ENCODE results near the gene FADS2.

Gene FADS2

DNA sequence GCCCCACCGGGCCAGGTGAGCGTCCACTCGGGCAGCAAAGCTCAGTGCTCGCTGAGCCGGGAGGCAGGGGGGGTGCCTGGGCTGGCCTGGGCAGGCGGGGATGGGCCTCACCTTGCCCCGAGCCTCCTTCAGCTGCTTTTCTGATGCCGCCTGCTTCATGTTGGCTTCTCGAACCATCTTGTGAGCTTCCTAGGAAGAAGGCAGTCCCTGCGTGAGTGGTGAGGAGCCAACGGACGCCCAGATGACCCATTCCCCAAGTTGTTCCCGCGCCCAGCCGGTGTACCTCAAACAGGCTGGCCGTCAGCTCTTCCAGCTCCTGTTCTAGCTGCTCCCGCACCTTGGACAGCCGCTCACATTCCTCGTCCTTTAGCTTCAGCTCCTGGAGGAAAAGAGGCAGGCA is 79.2 kb downstream of the FADS2 start:
- no peak for DNase-seq (ENCODE audit: low spot score)

DNA sequence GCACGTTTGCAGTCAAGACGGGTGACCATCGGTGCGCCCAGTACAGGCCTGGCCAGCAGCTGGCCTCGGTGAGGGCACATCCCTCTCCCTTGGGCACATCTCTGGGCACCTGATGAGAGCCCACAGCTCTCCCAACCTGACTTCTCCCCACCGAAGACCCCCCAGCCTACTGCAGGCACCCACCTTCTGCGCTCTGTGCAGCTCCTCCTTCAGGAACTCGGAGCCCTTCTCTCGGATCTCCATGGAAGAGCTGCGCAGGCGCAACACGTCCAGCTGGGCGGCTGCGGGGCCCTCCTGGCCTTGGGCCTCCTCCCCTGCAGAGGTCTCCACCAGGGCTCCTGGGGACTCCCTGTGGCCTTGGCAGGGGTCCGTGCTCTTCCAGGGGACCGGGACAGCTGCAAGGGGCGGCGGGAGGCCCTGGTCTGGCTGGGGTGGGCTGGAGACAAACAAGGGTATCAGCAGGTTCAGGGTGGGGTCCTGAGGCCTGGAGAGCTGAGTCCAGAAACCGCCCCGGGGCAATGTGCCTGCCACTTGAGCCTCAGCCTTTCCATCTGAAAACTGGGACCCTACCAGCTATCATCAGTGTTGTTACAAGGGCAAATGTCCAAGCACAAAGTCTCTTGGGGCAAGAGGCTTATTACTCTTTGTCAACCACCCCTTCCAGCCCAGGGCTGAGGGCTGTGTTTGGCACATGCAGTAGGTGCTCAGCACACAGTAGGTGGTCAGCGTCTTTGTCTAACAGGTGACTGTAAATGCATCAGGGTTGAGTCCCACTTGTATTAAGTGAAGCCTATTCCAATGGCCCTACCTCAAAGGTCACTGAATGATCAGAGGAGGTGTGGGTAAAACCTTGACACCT is 80.0 kb downstream of the FADS2 start:
- no peak for DNase-seq (ENCODE audit: low spot score)

DNA sequence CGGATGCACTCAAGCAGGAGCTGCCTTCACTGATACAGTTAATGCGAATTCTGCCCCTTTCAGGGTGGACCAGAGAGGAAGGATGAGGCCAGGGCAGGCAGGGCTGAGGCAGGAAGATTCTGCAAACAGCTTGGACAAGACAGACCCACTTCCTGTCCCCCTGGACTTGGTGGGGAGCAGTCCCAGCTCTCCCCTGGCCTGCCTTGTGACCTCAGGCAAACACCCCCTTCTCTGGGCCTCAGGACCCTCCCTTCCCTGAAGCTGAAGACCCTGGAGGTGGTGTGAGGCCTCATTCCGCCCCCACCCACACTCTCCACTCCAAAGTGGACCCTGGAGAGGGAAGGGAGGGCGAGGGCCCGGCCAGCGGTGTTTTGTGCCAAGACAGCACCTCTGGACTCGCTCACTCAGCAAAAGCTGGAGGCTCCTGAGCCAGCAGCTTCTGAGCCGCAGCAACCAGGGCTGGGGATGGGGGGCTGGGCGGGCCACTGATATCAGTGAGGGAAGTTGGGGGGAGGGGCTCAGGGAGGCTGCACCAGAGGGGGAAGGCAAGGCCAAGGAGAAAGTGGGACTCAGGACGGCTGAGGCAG is 80.7 kb downstream of the FADS2 start:
- DNase-seq (ENCODE audit: low spot score): no peak

DNA sequence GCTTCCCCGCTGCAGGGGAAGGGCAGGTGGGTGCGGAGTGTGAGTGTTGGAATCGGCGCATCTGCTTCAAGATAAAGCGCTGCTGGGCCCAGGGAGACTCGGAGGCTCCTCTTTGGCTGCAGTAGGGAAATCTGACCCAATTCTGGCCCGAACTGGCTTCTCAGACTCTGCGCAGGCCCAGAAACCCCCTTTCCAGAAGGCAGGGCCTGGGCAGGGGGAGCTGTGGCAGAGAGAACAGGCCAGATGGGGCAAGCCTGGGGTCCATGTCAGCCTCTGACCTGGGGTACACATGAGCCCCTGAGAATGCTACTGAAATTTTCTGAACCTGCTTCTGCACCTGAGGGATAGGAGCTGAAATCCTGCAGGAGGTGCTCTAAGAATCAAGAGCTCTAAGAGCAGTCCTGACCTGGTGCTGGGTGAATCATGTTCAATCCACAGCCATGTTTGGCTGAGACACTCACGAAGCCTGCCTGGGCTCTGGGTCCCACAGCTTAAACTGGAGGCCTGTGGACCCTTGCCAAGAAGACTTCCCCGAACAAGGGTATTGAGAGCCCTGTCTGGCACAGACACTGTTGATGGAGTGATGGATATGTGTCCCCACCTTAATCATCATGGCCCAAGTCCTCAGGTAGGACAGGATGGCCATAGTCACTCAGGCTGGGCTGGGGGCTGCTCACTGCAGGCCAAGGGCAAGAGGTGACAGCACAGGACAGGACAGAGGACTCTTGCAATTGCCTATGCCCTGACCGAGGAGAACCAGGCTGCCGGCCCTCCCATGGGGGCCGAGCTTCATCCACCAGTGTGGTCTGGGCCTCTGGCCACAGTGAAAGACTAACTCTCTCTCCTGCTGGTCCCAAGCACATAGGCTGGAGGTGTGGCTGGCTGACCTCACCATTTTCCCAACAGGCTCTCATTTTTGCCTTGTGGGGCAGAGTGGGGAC is 82.4 kb downstream of the FADS2 start:
- no peak for DNase-seq (ENCODE audit: low spot score)

DNA sequence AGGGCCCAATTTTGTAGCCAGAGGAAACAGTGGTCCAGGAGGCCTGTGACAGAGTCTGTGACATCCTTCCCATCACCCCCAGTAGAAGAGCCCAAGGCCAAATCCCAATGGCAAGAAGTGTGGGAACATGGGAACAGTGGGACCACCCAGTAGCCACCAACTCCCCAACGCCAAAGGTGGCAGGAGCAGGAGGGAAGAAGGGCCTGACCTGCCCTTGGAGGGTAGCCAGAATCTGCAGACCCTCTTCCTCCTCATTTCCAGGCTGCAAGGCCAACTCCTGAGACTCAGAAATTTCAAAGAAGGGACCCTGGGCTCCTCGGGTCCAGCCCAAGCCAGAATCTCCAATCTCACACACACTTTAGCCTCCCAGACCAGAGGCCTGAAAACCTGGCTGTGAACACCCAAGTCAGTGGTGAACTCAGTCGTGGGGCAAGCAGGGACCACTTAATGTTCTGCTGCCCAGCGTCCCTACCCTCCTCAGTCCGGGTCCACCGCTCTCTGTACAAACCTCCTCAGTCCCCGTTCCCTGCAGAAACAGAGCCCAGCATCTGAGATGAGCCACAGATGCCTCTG is 83.1 kb downstream of the FADS2 start:
- no peak for DNase-seq (ENCODE audit: low spot score)

DNA sequence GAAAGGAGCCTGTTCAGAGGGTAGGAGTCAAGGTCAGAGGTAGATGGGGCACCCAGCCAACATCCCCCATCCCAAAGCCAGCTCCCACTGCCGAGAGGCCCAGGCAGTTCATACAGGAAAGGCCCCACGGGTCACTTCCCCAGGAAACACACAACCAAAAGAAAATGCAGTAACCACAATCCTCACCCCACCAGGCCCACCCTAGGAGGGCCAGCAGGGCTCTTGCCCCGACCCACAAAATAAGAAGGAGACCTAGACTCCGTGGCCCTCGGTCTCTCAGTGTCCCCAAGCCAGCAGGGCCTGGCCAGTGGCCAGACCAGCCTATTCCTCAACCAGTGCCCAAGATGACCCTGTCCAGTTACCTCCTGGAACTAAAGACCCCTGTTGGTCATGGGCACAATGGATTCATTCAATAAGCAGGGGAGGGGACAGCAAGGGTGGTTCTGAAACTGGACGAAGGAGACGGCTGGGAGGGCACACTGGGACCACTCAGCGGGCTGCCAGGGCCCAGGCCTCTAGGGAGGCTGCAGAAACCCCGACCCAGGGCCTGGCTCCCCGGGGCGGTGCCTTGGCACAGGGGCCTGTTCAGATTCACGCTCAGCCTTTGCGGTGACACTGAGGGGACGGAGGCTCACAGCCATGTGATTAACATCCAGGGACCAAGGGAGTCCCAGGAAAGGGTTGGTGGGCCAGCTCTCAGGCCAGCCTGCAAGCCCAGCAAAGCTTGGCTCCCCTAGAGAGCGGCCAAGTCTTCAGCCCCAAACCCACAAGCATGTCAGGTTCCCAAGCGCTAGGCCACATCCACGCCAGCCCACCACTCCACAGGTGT is 83.8 kb downstream of the FADS2 start:
- DNase-seq (ENCODE audit: low spot score): no peak

DNA sequence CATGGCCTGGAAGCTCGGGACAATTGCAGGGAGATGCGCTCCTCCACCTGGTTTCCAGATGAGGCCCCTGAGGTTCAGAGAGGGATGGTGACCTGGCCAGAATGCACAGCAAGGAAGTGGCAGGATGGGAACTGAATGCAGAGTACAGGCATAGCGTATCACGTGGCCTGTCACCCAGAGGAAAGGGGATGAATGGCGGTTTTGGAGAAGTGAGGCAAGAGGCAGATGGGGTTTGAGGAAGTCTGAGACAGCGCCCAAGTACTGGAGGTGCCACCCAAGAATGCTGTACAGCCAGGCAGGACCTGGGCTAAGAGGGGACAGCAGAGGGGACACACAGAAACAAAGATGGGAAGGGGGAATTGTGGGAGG is 84.4 kb downstream of the FADS2 start:
- DNase-seq (ENCODE audit: low spot score): no peak

DNA sequence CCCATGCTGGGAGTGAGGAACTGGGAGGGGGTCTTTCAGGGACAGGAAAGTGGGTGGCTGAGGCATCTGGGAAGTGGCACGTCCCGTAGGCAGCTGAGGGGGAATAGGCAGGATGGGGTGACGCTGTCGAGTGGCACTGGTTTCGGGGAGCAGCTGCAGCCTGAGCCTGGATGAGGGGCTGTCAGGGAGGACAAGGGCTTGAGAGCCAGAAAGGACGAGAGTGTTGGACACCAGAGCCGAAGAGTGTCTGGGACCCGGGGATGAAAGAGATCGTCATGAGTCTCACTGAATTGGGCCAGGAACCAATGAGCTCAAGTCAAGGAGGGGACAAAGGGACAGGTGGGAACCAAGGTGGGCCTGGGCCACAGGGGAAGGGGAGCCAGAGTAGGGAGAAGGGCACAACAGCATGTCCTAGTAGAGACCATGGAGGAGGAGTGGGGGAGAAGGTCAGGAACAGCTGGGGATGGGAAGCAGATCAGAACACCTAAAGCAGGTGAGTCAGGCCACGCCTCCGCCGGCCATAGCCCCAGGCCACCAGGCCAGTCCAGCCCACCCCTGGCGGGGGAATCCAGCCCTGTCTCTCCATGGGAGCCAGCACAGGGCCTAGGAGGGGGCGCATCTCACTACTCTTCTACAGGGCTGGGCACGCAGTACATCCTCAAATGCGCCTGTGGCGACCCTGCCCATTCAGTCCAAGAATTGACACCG is 85.0 kb downstream of the FADS2 start:
- DNase-seq (ENCODE audit: low spot score): no peak

DNA sequence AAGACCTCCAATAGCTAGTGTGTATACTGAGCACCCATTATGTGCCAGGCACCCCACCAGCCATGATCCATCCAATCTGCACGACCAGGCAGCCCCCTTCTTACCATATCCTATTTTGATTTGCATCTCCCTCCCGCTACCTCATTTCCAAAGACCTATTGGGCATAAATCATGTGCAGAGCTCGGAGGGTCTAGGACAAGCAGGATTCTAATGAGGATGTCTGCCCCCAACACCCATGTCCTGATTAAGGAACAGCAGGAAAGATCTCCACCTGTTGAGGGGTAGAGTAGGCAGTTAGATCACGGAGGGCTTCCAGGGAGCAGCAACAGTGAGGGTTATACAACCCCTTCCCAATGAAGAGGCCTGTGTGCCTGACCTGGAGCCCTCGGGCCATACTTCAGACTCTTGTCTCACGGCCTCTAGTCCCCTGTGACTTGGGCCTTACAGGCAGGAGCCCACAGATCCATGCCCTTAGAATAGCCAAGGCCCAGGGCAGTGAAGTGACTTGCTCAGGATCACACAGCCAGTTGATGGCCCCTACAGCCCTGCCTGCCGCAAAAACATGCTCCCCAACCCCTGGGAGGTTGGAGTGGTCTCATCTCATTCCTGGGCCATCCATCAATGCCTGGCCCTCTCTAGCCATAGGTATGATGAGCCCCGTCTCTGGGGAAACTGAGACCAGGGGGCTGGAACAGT is 85.7 kb downstream of the FADS2 start:
- no peak for DNase-seq (ENCODE audit: low spot score)

DNA sequence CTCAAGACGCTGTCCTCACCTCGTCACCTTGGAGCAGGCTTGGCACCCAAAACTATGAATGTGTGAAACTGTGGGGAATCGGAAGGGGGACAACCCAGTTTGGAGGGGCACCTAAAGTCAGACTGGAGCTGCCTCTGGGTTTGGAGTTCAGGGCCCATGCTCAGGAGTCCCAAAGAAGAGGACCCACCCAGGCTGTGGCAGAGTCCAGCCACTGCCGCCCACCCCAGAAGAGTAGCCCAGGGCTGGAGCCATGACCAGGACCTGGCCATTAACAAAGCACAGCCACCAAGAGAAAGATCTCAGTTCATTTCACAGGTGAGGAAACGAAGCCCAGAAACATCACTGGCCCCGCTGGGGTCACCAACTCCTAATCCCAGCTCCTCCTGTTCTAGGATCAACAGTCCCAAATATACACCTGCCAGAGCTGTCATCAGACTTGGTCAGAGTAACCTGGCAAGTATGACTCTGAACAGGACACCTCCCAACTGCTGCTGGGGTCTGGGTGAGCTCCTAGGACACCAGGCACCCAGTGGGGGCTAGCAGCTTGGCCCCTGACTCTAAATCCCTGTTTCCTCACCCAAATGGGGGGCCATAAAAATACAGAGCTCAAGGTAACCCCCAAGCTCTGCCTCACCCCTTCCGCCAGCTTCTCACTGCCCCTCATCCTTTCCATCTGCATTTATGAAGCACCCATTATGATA is 86.5 kb downstream of the FADS2 start:
- DNase-seq (ENCODE audit: low spot score): no peak

DNA sequence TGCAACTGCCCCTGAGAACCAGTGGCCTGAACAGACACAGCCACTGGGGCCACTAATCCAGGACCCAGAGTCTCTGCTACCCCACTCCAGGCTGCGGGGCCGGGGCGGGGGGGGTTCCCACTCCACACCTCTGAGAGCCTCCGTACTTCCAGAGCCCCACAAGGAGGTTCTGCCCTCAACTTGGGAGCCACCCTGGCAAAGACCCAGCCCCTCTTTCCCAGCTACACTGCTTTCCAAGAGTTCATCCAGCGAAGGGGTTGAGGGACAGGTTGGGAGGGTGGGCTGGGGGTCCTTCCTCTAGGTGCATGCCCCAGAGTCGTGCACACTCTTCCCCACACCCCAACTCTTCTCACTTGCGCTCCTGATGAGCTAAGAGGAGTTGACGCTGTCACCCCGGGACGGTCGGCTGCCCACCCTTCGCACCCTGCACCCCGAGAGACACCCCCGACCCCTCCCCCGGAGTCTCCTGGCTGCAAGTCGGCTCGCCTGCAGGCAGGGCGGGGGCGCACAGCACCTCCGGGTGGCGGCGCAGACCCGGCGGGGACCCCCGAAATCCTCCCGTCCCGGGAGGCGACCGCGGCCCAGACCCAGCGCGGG is 88.7 kb downstream of the FADS2 start:
- DNase-seq (ENCODE audit: low spot score): no peak

Data from CD4-positive, alpha-beta T cell treated with Interleukin-2 at 100 ng/mL for 4 hours (primary cell).